CD4-positive, alpha-beta T cell (primary cell): Measurements from ENCODE around the gene PRKAR1B. TPM values are rescaled to one million over a fixed set of nuclear protein-coding genes. Genes with fewer than 3 reads are reported as not detected.

Experiments used
- ATAC-seq: fragments of 200-7000 bp; cut with Tn5 transposase; one replicate; pipeline ENCODE4 v1.10.0; 2022; ENCODE audit warnings: mild to moderate bottlenecking; ENCODE audit not compliant: poor library complexity
- CTCF ChIA-PET: fragments of 350-600 bp; sonication (Branson Sonifier 250); formaldehyde crosslinking; loops from one replicate; lab custom pipeline; 2021; ENCODE audit warnings: antibody characterized with exemption, inconsistent platforms; lab: Charles Lee
- POLR2A ChIA-PET: fragments of 350-600 bp; sonication (Branson Sonifier 250); formaldehyde crosslinking; loops from one replicate; lab custom pipeline; 2021; ENCODE audit warnings: antibody characterized with exemption, inconsistent platforms; lab: Charles Lee
- DNase-seq, 14 experiments: peaks; one replicate each; pipeline ENCODE4 v3.0.0-alpha.2; 2013 to 2020; ENCODE audit warnings: mixed read lengths in 2 of 14
- H3K27ac ChIP-seq, 2 donors: one replicate each; pipeline versions ENCODE4 v1.5.1 to v1.7.0; 2013; ENCODE audit warnings: low read length in 2 of 2, low read depth in 1 of 2, mild to moderate bottlenecking in 1 of 2
- H3K27me3 ChIP-seq, 2 experiments: 1 replicate in 1 of 2; 2 replicates in 1 of 2; pipeline versions ENCODE4 v1.6.1 to v1.7.0; 2013; ENCODE audit warnings: low read length in 2 of 2, control low read depth in 1 of 2, mild to moderate bottlenecking in 1 of 2, moderate library complexity in 1 of 2; ENCODE audit not compliant: insufficient read depth in 2 of 2, control insufficient read depth in 1 of 2
- H3K36me3 ChIP-seq: one replicate; pipeline ENCODE4 v1.6.1; 2013; ENCODE audit warnings: low read length, control low read depth; ENCODE audit not compliant: insufficient read depth
- H3K4me1 ChIP-seq: one replicate; pipeline ENCODE4 v1.6.1; 2013; ENCODE audit warnings: low read length, control low read depth; ENCODE audit not compliant: insufficient read depth
- H3K4me3 ChIP-seq: one replicate; pipeline ENCODE4 v1.5.1; 2013; ENCODE audit warnings: mild to moderate bottlenecking, low read length, moderate library complexity
- H3K9me3 ChIP-seq, 2 experiments: 1 replicate in 1 of 2; 2 replicates in 1 of 2; pipeline versions ENCODE4 v1.6.1 to v1.7.0; 2013; ENCODE audit warnings: low read length in 2 of 2, mild to moderate bottlenecking in 2 of 2, control low read depth in 1 of 2, moderate library complexity in 1 of 2; ENCODE audit not compliant: control insufficient read depth in 1 of 2, insufficient read depth in 1 of 2
- H3K27ac Mint-ChIP-seq: one replicate; pipeline ENCODE4 v1.8.0; 2020; ENCODE audit warnings: mixed read lengths
- H3K27me3 Mint-ChIP-seq: one replicate; pipeline ENCODE4 v1.8.0; 2021; ENCODE audit warnings: mixed read lengths
- H3K36me3 Mint-ChIP-seq: one replicate; pipeline ENCODE4 v1.8.0; 2021; ENCODE audit warnings: low read depth, mixed read lengths
- H3K4me1 Mint-ChIP-seq: one replicate; pipeline ENCODE4 v1.8.0; 2021; ENCODE audit warnings: low read depth, mixed read lengths
- H3K4me3 Mint-ChIP-seq: one replicate; pipeline ENCODE4 v1.8.0; 2020; ENCODE audit warnings: mild to moderate bottlenecking, mixed read lengths
- H3K9me3 Mint-ChIP-seq: one replicate; pipeline ENCODE4 v1.8.0; 2020; ENCODE audit warnings: mixed read lengths
- intact Hi-C, 2 experiments: fragments of 100-400 bp; cut with DNase I in 1 of 2; cut with micrococcal nuclease in 1 of 2; formaldehyde crosslinking; loops; one replicate each; pipeline versions ENCODE4 v1.15.1 to v1.9.0; 2023 to 2025; cut with DNase I, micrococcal nuclease
- total RNA-seq, 174 experiments: library from RNA in 2 of 174; stranded (reverse) in 2 of 174; gene quantifications; one replicate each; pipeline ENCODE4 v1.2.3 and lab custom pipeline; 2021 to 2026
- TF ChIP-seq, protein P1 (sequence below): fragments of 200-600 bp; IDR thresholded peaks from one replicate; pipeline ENCODE4 v1.8.0; 2022; ENCODE audit warnings: antibody characterized with exemption, mild to moderate bottlenecking

PRKAR1B gene
- total RNA-seq, 2 experiments from 2014 or later, result 18.8 to 19.5 TPM

- Mint-ChIP-seq H3K4me1 (peaks cover 14% of the 10 kb centered on the region), H3K4me3 (no peak overlapping the region), H3K36me3 (peaks cover 7% of the 10 kb centered on the region), H3K9me3 (peaks cover 3% of the 10 kb centered on the region), H3K27ac (no peak overlapping the region), H3K27me3 (no peaks in the 10 kb centered on the region)
- Histone ChIP-seq H3K9me3 (peaks cover 0 to under 1% of the 10 kb centered on the region in 2 experiments), H3K4me3 (no peak overlapping the region), H3K27ac (no peak overlapping the region), H3K36me3 (no peaks in the 10 kb centered on the region), H3K27me3 (no peaks in the 10 kb centered on the region), H3K4me1 (peaks cover 14% of the 10 kb centered on the region)
- intact Hi-C loops, result no loop called here
- CTCF ChIA-PET, result no interaction called here
- POLR2A ChIA-PET, result no interaction called here
- TF ChIP-seq, protein P1, sequence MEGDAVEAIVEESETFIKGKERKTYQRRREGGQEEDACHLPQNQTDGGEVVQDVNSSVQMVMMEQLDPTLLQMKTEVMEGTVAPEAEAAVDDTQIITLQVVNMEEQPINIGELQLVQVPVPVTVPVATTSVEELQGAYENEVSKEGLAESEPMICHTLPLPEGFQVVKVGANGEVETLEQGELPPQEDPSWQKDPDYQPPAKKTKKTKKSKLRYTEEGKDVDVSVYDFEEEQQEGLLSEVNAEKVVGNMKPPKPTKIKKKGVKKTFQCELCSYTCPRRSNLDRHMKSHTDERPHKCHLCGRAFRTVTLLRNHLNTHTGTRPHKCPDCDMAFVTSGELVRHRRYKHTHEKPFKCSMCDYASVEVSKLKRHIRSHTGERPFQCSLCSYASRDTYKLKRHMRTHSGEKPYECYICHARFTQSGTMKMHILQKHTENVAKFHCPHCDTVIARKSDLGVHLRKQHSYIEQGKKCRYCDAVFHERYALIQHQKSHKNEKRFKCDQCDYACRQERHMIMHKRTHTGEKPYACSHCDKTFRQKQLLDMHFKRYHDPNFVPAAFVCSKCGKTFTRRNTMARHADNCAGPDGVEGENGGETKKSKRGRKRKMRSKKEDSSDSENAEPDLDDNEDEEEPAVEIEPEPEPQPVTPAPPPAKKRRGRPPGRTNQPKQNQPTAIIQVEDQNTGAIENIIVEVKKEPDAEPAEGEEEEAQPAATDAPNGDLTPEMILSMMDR, result no peak
- DNase-seq (no peak), ATAC-seq (no peak)
Observed at GRCh38 chr7:664402-664775, 62.7 kb downstream of the PRKAR1B start.

DNA sequence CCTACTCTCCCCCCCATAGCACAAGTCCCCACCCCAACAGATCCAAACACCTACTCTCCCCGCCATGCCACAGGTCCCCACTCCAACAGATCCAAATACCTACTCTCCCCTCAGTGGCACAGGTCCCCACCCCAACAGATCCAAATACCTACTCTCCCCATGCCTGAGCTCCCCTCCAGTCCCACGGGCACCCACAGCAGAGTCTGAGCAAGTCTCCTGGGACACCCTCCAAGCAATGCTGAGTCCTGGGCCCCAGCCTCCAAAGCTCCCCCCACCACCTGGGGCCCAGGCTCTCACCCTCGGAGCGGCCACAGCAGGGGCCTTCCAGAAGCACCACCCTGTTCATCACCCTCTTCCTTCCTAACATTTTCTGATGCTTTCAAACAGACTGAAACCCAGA, 64.5 kb downstream of the PRKAR1B start:
- POLR2A ChIA-PET, result no interaction called here
- intact Hi-C loops, result no loop called here

GRCh38 chr7:659996-660395, 67.1 kb downstream of the PRKAR1B start:
- Histone ChIP-seq H3K4me3 (no peak overlapping the region), H3K9me3 (peaks cover 0 to 4% of the 10 kb centered on the region in 2 experiments), H3K4me1 (no peaks in the 10 kb centered on the region), H3K27ac (no peak overlapping the region), H3K36me3 (no peaks in the 10 kb centered on the region), H3K27me3 (no peaks in the 10 kb centered on the region)
- Mint-ChIP-seq H3K36me3 (peaks cover 6% of the 10 kb centered on the region), H3K27ac (no peak overlapping the region), H3K9me3 (no peaks in the 10 kb centered on the region), H3K4me1 (peaks cover 12% of the 10 kb centered on the region), H3K27me3 (no peaks in the 10 kb centered on the region), H3K4me3 (no peak overlapping the region)
- intact Hi-C loops, result no loop called here
- no peak for ATAC-seq
- TF ChIP-seq, protein P1, result no peak
- CTCF ChIA-PET, result no interaction called here
- POLR2A ChIA-PET, result no interaction called here
- no peak for DNase-seq

More for the DNA sequence above, 64.5 kb downstream of the PRKAR1B start:
- H3K36me3 ChIP-seq, result no peaks in the 10 kb centered on the region
- Mint-ChIP-seq H3K27ac (peak overlapping the region; percentile 57), H3K9me3 (no peaks in the 10 kb centered on the region), H3K4me1 (peaks cover 12% of the 10 kb centered on the region), H3K36me3 (peaks cover 6% of the 10 kb centered on the region), H3K4me3 (no peak overlapping the region), H3K27me3 (no peaks in the 10 kb centered on the region)
- H3K4me3 ChIP-seq, result no peak overlapping the region
- H3K27me3 ChIP-seq, result no peaks in the 10 kb centered on the region
- H3K9me3 ChIP-seq, result peaks cover 0 to 4% of the 10 kb centered on the region in 2 experiments
- TF ChIP-seq, protein P1, result no peak
- no peak overlapping the region for H3K27ac ChIP-seq
- H3K4me1 ChIP-seq, result peaks cover 3% of the 10 kb centered on the region
- no peak for ATAC-seq
- CTCF ChIA-PET, result no interaction called here
- DNase-seq, result no peak
